NCI-H2029 treated with DMSO at 0.1 percent for 48 hours (cell line): ENCODE measurements around the gene KCTD13.
"Not testable (repeated sequence)": the region's sequence is repeated elsewhere in the genome, so short reads cannot be mapped to it uniquely, and the experiment has no call there.

ENCODE experiments used
- DNase-seq: peaks from one replicate; lab custom pipeline; 2025; lab: John Stamatoyannopoulos, UW

KCTD13 gene, protein sequence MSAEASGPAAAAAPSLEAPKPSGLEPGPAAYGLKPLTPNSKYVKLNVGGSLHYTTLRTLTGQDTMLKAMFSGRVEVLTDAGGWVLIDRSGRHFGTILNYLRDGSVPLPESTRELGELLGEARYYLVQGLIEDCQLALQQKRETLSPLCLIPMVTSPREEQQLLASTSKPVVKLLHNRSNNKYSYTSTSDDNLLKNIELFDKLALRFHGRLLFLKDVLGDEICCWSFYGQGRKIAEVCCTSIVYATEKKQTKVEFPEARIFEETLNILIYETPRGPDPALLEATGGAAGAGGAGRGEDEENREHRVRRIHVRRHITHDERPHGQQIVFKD

DNA sequence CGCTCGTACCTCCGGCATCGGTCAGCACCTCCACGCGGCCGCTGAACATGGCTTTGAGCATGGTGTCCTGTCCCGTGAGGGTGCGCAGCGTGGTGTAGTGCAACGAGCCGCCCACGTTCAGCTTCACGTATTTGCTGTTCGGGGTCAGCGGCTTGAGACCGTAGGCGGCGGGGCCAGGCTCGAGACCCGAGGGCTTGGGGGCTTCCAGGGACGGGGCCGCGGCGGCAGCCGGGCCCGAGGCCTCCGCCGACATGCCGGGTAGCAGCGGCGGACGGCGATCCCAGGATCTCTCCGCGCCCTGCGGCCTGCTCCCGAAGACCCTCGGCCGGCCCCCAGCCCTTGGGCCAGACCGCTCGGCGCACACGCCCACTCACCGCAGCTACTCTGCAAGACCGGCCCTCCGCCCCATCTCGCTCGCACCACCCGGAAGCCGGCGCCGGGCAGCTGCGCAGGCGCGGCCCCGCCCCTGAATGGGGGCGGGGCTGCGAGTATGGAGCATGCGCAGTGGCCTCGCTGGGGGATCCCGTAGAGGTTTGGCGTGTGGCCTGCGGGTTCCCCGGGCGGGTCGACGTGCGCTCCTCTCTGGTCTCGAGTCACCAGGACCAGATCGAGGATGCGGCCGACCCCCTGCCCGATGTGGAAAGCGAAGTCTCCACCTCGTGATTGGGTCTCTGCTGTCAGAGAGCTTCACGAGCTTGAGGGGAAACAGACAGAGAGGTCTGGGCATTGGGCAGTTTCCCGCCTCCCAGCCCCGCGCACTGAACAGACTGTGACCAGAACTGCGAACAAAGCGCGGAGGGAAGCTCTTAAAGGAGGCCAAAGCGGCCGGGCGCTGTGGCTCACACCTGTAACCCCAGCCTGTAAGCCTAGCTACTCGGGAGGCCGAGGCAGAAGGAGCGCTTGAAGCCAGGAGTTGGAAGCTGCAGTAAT is at the start of gene KCTD13:
TSS of gene KCTD13 (minus strand) at position 446 of the 930 bp plus-strand sequence. CDS start at position 253, 193 bp downstream.
- peak; percentile 52 for DNase-seq

DNA sequence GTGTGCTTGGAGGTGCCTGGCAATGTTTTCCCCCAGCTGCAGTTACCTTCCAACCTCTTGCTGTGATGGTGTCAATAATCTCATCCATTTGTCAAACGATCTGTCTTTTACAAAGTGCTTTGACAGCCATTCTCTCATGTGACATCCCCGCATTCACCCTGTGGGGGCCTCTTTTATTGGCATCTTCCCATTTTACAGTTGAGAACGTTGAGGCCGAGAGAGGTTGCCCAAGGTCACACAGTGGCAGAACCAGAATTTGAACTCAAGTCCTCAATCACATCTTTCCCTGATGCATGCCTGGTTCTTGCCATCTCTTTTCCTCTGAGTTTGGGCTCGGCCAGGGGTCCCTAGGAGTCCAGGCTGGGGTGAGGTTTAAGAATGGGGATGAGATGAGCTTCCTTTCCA is 49.1 kb upstream of the KCTD13 start:
- no peak for DNase-seq

DNA sequence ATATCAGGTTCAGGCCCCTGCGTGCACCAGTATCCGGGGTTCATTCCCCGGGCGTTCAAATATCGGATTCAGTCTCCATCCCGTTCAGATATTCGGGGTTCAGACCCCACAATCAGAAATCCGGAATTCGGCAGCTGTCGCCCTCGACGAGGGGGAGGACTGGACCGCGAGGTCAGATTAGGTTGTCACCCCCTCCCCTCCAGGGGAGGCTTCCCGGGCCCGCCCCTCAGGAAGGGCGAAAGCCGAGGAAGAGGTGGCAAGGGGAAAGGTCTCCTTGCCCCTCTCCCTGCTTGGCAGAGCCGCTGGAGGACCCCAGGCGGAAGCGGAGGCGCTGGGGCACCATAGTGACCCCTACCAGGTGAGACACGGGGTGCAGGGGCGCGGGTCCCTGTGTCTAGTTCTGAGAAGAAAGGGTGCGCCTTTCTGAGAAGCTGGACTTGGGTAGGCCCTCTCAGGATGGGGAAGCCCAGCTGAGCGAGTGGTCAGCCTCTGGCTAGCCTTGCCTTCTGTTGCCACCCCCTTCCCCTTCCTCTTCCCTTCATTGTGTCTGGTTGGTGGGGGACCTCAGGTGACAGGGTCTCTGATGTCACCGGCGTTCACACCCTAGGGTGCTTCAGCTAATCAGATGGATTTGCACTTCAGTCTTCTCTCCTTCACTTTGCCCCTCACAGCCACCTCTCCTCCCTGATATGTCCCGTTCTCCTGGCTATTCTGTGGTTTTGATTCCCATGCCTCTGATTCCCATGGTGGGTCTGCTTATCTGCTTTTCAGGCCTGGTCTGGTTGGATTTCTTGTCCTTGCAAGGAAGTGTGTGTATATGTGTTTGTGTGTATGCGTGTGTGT is 48.5 kb upstream of the KCTD13 start:
- DNase-seq = no peak

DNA sequence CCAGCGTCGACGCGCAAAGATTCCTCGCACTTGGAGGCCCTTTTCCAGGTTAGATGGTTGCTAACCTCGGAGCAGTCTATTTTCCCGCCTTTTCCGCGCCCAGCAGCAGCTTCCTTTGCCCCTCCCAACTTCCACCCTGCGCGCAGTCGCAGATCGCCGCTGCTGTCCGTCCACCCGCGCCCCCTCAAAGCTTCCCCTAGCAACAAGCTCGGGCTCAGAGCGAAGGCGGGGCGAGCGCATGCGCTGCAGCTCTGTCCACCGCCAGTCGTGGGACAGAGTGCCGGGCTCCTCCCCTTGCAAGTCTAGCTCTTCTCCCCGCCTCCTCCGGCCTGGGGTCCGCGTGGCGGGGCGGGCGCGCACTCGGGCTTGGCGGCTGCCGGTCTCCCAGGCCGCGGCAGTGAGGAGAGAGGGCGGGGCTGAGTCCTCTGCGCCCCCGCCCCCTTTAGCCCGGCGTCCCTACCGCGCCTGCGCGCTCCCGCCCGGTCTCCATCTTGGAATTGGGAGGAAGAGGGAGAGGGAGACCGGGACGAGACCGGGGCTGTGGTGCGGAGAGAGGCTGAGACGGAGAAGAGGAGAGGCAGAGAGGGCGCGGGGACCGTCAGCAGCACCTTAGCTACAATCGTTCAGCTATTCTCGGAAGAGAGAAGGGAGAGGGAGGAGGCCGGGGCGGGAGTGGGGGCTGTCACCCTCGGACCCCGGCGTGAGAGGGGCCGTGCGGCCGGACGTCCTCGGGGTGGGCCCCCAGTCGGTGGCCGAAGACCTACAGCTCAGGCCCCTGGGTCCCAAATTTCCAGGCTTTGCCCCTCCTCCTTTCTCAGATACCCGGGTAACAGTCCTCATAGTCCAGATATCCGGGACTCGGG is 47.6 kb upstream of the KCTD13 start, which contains the start of gene TAOK2:
TSS of gene TAOK2 (plus strand) at position 485 of the 863 bp plus-strand sequence. CDS start 3,905 bp downstream, outside the sequence.
- peak; percentile 91 for DNase-seq

DNA sequence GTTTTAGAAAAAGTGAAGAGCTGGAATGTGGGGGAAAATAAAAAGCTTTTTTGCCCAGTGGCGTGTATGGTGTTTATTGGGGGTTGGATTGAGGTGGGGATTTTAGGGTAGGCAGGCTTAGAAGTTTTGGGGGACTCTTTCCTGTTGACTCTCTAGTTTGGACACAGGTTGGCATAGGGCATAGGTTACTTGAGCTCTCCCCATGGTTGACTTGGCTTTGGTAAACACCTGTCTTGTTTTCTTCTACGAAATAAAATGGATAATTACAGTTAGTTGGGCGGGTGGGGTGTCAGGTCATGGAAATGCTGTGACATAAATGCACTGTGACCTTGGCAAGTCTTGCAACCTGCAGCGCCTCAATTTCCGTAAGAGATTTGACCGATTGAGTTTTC is 47.0 kb upstream of the KCTD13 start:
- no peak for DNase-seq

DNA sequence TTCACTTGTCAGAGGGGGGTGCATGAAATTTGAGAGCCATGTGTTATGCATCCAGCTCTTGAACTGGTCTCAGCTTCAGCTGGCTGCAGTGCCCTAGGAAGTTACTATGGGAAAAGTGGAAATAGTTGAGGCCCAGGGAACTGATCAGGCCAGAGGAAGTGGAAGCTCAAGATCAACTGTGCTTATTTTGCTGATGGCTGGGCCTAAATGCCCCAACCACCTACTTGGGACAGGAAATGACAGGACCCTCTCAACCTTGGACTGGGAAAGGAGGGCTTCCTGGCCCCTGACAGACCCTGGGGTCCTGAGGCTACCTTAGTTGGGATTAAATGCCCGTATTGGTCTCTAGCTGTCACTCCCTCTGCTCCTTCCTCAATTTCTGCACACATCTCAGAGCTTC is 46.5 kb upstream of the KCTD13 start:
- DNase-seq = no peak

DNA sequence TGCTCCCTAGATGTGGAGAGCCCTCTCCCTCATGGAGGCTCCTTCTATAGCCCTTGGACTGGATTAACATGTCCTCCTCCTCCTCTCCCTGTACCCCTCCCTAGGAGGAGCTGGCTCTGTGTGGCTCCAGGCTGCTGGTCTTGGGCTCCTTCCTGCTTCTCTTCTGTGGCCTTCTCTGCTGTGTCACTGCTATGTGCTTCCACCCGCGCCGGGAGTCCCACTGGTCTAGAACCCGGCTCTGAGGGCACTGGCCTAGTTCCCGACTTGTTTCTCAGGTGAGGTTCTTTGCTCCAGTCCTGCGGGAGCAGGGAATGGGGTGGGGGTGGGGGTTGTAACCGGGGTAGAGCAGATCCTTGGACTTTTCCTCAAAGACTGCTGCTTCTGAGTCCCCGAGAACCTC is 45.3 kb upstream of the KCTD13 start:
- DNase-seq = no peak

DNA sequence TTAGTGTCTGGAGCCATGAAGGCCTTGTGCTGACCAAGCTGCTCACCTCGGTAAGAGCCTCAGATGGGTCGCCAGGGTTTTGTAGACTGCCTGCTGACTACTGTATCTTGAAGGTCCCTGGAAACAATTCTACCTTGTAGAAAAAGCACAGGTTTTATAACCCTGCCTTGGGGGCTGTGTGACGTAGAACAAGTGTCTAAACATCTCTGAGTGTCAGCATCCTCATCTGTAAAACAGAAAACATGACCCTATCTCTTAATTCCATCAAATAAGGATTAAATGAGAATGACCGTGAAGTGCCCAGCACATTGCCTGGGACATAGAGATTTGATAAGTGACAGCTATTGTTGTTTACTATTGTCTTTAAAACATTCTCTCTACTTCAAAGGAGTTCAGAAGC is 42.2 kb upstream of the KCTD13 start:
- DNase-seq = no peak

DNA sequence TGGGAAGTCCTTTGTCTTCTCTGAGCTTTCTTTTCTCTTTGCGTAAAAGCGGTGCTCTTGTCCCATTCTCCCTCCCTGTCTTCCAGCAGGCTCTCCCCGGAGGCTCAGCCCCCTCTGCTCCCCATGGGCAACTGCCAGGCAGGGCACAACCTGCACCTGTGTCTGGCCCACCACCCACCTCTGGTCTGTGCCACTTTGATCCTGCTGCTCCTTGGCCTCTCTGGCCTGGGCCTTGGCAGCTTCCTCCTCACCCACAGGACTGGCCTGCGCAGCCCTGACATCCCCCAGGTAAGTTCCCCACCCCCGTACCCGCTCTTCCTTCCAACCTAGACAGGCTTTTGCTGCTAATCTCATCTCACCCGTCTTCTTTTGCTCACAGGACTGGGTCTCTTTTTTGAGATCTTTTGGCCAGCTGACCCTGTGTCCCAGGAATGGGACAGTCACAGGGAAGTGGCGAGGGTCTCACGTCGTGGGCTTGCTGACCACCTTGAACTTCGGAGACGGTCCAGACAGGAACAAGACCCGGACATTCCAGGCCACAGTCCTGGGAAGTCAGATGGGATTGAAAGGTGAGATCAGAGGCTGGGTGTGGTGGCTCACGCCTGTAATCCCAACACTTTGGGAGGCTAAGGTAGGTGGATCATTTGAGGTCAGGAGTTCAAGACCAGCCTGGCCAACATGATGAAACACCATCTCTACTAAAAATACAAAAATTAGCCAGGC is 37.2 kb upstream of the KCTD13 start:
- DNase-seq = no peak

DNA sequence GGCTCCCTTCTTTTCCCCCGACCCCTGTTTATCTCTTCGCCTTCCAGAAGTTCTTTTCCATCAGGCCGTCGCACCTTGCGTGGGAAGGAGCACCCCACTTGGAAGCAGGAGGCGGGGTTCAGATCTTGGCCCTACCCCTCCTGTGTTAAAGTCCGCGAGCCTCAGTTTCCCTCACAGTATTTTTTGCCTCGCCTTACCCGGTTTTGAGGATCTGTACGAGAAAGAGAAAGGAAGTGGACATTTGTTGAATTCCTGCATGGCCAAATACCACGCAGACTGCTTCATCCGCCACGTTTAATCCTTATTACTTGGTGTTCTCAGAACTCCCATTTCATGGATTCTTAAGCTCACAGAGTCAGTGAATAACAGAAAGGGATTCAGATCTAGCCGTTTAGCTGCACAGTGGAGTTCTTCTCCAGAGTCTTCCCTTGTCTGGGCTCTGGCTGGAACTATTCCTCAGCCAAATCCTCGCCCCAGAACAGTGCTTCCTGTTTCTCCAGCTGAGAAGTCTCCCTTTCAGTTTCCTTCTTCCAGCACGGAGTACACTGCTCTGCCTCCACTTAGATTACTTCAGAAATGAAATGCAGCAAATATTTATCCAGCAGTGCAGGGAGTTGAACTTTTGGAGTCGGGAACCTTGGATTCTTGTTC is 36.4 kb upstream of the KCTD13 start:
- DNase-seq = no peak

DNA sequence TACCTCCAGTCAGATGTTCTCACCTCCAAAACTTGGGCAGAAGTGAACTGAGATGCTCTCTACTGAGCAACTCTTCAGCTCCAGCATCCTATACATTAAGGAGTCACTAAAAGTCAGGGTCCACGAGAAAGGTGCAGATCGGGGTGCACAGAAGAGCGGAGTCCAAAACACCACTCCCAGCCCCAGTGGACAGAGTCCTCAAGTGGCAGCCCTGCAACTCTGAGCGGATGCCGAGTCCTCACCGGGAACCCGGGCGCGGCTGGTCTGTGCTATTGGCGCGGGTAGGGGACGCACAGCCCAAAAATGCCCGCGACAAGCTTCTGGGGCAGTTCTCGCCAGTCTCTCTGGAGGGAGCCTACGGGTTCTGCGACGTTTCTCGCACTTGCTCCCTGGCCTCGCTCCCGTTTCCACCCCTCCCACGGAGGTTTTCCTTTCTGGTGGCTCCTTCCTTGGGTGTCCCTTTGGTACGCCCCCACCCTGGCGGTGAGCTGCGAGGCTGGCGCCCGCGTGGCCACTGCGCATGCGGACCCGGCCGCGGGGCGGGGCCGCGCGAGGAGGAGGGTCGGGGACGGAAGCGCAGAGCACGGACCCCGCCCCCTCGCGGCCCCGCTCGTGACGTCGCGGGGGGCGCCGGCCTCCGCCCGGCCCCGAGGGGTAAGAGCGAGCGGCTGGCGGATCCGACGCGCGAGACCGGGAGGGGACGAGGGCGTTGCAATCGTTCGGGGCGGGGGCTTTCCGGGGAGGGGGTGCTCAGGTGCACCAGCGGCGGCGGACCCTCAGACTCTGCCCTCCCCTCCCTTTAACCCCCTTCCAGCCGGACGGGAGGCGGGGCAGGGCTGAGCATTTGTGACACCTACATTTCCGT is 35.7 kb upstream of the KCTD13 start, which contains the start of gene TMEM219:
TSS of gene TMEM219 (plus strand) at position 601 of the 865 bp plus-strand sequence. CDS start 1,065 bp downstream, outside the sequence.
- peak; percentile 68 for DNase-seq

DNA sequence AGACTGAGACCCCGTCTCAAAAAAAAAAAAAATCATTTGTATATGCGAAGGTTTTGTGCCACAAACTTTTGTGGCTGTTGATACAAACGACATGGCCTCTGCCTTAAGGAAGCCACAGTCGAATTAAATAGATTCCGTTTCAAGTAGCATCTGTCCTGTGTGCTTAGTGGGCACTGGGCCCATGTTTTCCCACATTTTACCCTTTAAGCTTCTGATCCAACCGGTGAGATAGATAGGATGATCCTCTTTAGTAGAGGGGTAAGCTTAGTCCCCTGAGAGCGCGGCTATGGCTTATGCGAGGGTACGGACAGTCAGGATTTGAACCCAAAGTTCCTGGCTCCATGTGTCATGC is 35.1 kb upstream of the KCTD13 start:
- no peak for DNase-seq

DNA sequence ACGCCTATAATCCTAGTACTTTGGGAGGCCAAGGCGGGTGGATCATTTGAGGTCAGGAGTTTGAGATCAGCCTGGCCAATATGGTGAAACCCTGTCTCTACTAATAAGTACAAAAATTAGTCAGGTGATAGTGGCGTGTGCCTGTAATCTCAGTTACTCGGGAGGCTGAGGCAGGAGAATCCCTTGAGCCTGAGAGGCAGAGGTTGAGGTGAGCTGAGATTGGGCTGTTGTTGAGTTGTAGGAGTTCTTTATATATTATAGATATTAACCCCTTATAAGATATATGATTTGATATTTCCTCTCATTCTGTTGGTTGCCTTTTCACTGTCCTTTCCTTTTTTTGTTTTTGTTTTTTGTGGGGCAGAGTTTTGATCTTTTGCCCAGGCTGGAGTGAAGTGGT is 33.8 kb upstream of the KCTD13 start:
- not testable (repeated sequence) for DNase-seq

DNA sequence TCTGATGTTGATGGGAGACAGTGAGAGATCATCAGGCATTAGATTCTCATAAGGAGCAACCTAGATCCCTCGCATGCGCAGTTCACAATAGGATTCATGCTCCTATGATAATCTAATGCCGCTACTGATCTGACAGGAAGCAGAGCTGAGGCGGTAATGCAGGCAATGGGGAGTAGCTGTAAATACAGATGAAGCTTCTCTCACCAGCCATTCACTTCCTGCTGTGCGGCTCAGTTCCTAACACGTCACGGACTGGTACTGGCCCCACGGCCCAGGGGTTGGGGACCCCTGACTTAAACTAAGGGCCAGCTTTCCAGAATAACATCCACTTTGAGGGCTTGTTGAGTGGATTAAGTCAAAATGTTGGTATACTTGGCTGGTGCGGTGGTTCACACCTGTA is 33.3 kb upstream of the KCTD13 start:
- no peak for DNase-seq

DNA sequence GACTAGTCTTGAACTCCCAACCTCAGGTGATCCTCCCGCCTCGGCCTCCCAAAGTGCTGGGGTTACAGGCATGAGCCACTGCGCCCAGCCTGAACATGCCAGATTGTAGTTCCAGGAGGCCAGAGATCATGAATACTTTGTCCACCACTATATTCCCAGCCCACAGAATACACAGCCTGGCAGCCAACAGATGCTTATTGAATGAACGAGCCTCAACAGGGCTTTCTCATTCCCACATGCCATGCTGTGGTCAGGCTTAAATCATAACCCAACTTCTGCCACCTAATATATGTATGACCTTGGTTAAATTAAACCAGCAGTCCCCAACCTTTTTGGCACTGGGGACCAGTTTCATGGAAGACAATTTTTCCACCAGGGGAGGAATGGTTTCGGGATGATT is 32.7 kb upstream of the KCTD13 start:
- no peak for DNase-seq

DNA sequence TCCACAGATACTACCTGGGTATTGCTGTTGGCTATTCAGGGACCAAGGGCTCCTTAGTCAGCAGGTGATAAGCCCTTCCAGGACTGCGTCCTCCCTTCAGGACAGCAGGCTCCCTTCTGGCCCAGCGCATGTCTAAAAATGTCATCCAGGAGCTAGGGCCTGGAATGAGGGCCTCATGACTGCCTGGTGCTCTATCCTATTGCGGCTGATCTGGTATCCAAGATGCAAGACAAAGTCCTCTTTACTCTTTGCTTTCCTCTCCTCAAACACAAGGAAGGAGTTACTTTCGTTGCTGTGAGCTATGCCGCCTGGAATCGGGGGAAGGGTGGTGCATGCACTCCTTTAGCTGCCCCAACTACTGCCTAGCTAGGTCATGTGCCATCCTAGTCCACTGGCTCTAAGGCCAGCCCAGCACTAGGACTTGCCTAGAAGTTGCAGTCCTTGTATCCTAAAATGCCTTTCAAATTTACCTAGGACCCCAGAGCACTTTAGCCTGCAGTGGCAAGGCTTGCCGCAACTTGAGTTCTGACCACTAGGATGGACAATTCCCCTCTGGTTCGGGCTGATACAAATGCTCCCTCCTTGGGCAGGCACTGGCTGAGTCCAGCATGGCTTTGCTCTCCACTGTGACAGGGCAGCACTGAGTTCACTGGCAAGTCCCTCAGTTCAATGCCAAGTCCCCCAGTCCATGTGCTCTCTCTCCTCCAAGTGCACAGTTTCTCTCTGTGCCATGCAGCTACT is 25.8 kb upstream of the KCTD13 start:
- no peak for DNase-seq

DNA sequence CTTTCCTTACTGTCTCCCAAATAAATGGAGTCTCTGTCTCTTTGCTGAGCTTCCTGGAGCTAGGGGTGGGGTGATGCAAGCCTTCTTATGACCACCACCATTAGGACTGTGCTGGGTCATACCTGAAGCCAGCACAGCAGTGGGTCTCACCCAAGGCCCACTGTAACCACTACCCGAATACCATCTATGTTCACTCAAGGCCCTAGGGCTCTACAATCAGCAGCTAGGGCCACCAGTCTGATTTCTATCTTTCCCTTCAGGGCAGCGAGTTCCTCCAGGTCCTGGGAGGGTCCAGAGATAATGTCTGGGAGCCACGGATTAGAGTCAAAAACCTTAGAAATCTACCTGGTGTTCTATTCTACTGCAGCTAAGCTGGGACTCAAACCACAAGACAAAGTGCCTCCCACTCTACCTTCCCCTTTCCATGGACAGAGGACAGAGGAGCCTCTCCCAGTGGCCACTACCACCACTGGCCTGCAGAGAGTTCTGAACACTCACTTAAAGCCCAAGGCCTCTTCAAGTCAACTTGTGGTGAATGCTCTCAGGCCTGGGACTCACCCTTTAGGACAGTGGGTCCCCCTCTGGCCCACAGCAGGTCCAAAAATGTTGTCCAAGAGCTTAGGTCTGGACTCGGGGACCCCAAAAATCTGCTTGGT is 24.9 kb upstream of the KCTD13 start:
- DNase-seq = no peak

DNA sequence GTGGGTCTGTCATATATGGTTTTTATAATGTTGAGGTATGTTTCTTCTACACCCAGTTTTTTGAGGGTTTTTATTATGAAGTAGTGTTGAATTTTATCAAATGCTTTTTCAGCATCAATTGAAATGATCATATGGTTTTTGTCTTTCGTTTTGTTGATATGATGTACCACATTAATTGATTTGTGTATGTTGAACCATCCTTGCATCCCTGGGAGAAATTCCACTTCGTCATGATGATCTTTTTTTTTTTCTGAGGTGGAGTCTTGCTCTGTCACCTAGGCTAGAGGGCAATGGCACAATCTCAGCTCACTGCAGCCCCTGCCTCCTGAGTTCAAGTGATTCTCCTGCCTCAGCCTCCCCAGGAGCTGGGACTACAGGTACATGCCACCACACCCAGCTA is 21.9 kb upstream of the KCTD13 start:
- no peak for DNase-seq
